ENCODE results near the gene B3GALT5. TPM values are rescaled to one million over a fixed set of nuclear protein-coding genes. Genes with fewer than 3 reads are reported as not detected.

Gene B3GALT5
- total RNA-seq, 1 donor from 2014 or later: 1.9 TPM

GRCh38 chr21:39654951-39655350, 42.2 kb downstream of the B3GALT5 start:
- Mint-ChIP-seq H3K9me3 (peaks cover 7% of the 10 kb centered on the region), H3K27me3 (ENCODE audit: low read depth) (no peaks in the 10 kb centered on the region), H3K36me3 (ENCODE audit: low read depth) (peaks cover 24% of the 10 kb centered on the region), H3K4me3 (no peak overlapping the region), H3K27ac (ENCODE audit: unreplicated experiment) (no peak overlapping the region), H3K4me1 (no peaks in the 10 kb centered on the region)
- no peak for DNase-seq (ENCODE audit: low read depth, low spot score)
- TF ChIP-seq CTCF (conservative IDR thresholded peaks at IDR 0.05): no peak

GRCh38 chr21:39655589-39655988, 42.8 kb downstream of the B3GALT5 start:
- no peak for TF ChIP-seq CTCF (conservative IDR thresholded peaks at IDR 0.05)
- H3K9me3 Mint-ChIP-seq: peaks cover 7% of the 10 kb centered on the region
- H3K27ac Mint-ChIP-seq (ENCODE audit: unreplicated experiment): no peak overlapping the region
- H3K27me3 Mint-ChIP-seq (ENCODE audit: low read depth): peaks cover 1% of the 10 kb centered on the region
- no peak overlapping the region for H3K4me3 Mint-ChIP-seq
- H3K36me3 Mint-ChIP-seq (ENCODE audit: low read depth): peaks cover 24% of the 10 kb centered on the region
- DNase-seq (ENCODE audit: low read depth, low spot score): no peak
- H3K4me1 Mint-ChIP-seq: peaks cover 4% of the 10 kb centered on the region

GRCh38 chr21:39656209-39656608, 43.5 kb downstream of the B3GALT5 start:
- Mint-ChIP-seq H3K36me3 (ENCODE audit: low read depth) (peaks cover 26% of the 10 kb centered on the region), H3K27ac (ENCODE audit: unreplicated experiment) (peak overlapping the region; percentile 64), H3K27me3 (ENCODE audit: low read depth) (peaks cover 2% of the 10 kb centered on the region), H3K9me3 (peaks cover 7% of the 10 kb centered on the region), H3K4me1 (peaks cover 8% of the 10 kb centered on the region), H3K4me3 (no peak overlapping the region)
- TF ChIP-seq CTCF (conservative IDR thresholded peaks at IDR 0.05): no peak
- no peak for DNase-seq (ENCODE audit: low read depth, low spot score)

- Mint-ChIP-seq H3K27me3 (ENCODE audit: low read depth) (peaks cover 2% of the 10 kb centered on the region), H3K4me3 (no peak overlapping the region), H3K36me3 (ENCODE audit: low read depth) (peaks cover 21% of the 10 kb centered on the region), H3K27ac (ENCODE audit: unreplicated experiment) (no peak overlapping the region), H3K9me3 (peaks cover 7% of the 10 kb centered on the region), H3K4me1 (peaks cover 10% of the 10 kb centered on the region)
- no peak for DNase-seq (ENCODE audit: low read depth, low spot score)
- TF ChIP-seq CTCF (conservative IDR thresholded peaks at IDR 0.05): no peak
Measured at GRCh38 chr21:39657091-39657689, 44.5 kb downstream of the B3GALT5 start.

- Mint-ChIP-seq H3K36me3 (ENCODE audit: low read depth) (peaks cover 19% of the 10 kb centered on the region), H3K27ac (ENCODE audit: unreplicated experiment) (no peak overlapping the region), H3K4me3 (no peak overlapping the region), H3K4me1 (peaks cover 14% of the 10 kb centered on the region), H3K9me3 (peaks cover 7% of the 10 kb centered on the region), H3K27me3 (ENCODE audit: low read depth) (peaks cover 2% of the 10 kb centered on the region)
- DNase-seq (ENCODE audit: low read depth, low spot score): no peak
- no peak for TF ChIP-seq CTCF (conservative IDR thresholded peaks at IDR 0.05)
Measured at GRCh38 chr21:39658066-39658465, 45.3 kb downstream of the B3GALT5 start.
